Measurements from ENCODE around the gene RNASEH2B. TPM values are rescaled to one million over a fixed set of nuclear protein-coding genes. Genes with fewer than 3 reads are reported as not detected.

RNASEH2B gene
- total and polyA plus RNA-seq, 2 experiments from 2014 or later, result 39.0 to 64.8 TPM

DNA sequence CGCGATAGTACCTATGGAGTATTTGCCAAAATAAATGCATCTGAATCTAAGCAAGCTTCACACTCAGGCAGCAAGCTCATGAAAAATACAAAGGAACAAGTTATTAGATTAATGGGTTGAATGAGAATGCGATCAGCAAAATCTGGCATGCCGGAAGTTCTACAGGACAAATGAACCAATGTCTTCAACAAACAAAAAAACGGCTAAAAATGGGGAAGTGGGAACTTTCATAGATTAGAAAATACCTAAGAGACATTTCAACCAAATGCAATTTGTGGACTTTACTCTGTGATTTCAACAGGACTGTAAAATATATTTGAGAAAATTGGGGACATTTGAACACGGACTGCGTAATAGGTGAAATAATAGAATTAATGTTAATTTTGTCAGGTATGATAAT lies 22.4 kb upstream of the RNASEH2B start (continued):
- TF ChIP-seq, protein P1, sequence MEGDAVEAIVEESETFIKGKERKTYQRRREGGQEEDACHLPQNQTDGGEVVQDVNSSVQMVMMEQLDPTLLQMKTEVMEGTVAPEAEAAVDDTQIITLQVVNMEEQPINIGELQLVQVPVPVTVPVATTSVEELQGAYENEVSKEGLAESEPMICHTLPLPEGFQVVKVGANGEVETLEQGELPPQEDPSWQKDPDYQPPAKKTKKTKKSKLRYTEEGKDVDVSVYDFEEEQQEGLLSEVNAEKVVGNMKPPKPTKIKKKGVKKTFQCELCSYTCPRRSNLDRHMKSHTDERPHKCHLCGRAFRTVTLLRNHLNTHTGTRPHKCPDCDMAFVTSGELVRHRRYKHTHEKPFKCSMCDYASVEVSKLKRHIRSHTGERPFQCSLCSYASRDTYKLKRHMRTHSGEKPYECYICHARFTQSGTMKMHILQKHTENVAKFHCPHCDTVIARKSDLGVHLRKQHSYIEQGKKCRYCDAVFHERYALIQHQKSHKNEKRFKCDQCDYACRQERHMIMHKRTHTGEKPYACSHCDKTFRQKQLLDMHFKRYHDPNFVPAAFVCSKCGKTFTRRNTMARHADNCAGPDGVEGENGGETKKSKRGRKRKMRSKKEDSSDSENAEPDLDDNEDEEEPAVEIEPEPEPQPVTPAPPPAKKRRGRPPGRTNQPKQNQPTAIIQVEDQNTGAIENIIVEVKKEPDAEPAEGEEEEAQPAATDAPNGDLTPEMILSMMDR (conservative IDR thresholded peaks at IDR 0.05; ENCODE audit: low read depth in 2 of 2), result no peak
- TF ChIP-seq NANOG (IDR thresholded peaks at IDR 0.05; ENCODE audit: borderline replicate concordance) (no peak), STAT1 (IDR thresholded peaks at IDR 0.05; ENCODE audit: unreplicated experiment) (no peak), JUNB (IDR thresholded peaks at IDR 0.05; ENCODE audit: unreplicated experiment) (no peak)

DNA sequence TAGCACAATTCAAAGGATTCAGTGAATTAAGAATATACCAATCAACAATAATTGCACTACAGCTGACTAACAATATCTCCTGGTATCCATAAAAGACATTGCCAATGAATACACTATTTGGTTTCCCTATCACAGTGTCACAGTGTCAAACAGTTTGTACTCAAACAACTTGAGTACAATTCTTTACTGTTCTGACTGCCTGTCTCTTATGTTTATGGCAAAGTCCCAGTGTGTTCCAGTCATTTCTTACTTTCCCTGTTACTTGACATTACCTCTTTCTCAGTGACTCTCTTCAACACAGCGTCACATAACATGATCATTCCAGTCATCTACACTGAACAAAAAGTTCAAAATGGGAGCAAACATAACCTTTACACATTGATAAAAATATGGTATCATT lies 21.2 kb upstream of the RNASEH2B start:
- TF ChIP-seq EZH2phosphoT487 (IDR thresholded peaks at IDR 0.05; ENCODE audit: unreplicated experiment), result no peak
- no peak for TF ChIP-seq POLR2AphosphoS5 (IDR thresholded peaks at IDR 0.05; ENCODE audit: low read depth)
- no peak for TF ChIP-seq ZNF331 (CRISPR knock-in tag; IDR thresholded peaks at IDR 0.05; ENCODE audit: low read depth)
- TF ChIP-seq CREB1 (CRISPR knock-in tag; IDR thresholded peaks at IDR 0.05; ENCODE audit: low read depth), result no peak
- no peak for TF ChIP-seq STAT1 (IDR thresholded peaks at IDR 0.05; ENCODE audit: unreplicated experiment)
- TF ChIP-seq JUNB (IDR thresholded peaks at IDR 0.05; ENCODE audit: unreplicated experiment), result no peak
- TF ChIP-seq, protein P1 (conservative IDR thresholded peaks at IDR 0.05; ENCODE audit: low read depth in 2 of 2), result no peak
- TF ChIP-seq NANOG (IDR thresholded peaks at IDR 0.05; ENCODE audit: borderline replicate concordance), result no peak
- ATAC-seq, result no peak
- no peak overlapping the region for H3K27ac ChIP-seq (ENCODE audit: low read depth)
- H3K4me3 ChIP-seq, result no peak overlapping the region
- no peak overlapping the region for H2AFZ ChIP-seq
- Mint-ChIP-seq H3K27ac (no peak overlapping the region), H3K4me1 (peaks cover 20% of the 10 kb centered on the region), H3K9me3 (no peaks in the 10 kb centered on the region), H3K4me3 (no peak overlapping the region), H3K27me3 (ENCODE audit: insufficient read depth, low read depth, poor library complexity) (peaks cover 5% of the 10 kb centered on the region), H3K36me3 (ENCODE audit: low read depth) (no peaks in the 10 kb centered on the region)
- no peaks in the 10 kb centered on the region for H3K27me3 ChIP-seq (ENCODE audit: insufficient read depth)
- no peaks in the 10 kb centered on the region for H3K36me3 ChIP-seq (ENCODE audit: insufficient read depth)
- peaks cover 24% of the 10 kb centered on the region for H3K4me1 ChIP-seq (ENCODE audit: insufficient read depth)
- no peaks in the 10 kb centered on the region for H3K79me2 ChIP-seq (replicated peaks; ENCODE audit: insufficient read depth)
- H3F3A ChIP-seq (replicated peaks; ENCODE audit: low read depth), result peaks cover 4% of the 10 kb centered on the region; the same call in 1 of the 2 replicates
- no peaks in the 10 kb centered on the region for H3K9me2 ChIP-seq (ENCODE audit: insufficient read depth)
- no peak overlapping the region for H3K4me2 ChIP-seq
- H4K20me1 ChIP-seq (replicated peaks; ENCODE audit: insufficient read depth), result no peaks in the 10 kb centered on the region
- no peak for DNase-seq (ENCODE audit: low spot score)

DNA sequence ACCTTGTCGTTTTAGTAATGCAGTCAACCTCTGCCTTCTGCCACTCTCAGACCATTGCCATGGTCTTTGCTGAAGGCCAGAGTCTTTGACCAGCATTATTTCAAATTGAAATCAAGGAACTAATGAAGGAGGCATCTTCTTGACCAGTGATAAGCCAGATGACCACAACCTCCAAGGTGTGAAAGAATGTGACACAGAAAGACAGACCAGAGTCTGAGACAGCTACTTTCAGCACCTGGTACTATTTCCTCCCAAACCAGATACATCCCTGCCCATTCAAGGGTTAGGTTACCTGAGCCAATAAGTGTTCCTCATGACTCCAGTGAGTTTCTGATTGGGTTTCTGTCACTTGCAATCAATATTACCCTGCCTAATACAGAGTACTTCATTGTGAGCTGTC lies 20.3 kb upstream of the RNASEH2B start:
- no peak for ATAC-seq
- no peaks in the 10 kb centered on the region for H3K36me3 Mint-ChIP-seq (ENCODE audit: low read depth)
- Histone ChIP-seq H3F3A (replicated peaks; ENCODE audit: low read depth) (peaks cover 12% of the 10 kb centered on the region; the same call in 1 of the 2 replicates), H3K79me2 (replicated peaks; ENCODE audit: insufficient read depth) (no peaks in the 10 kb centered on the region), H4K20me1 (replicated peaks; ENCODE audit: insufficient read depth) (no peaks in the 10 kb centered on the region), H3K27me3 (ENCODE audit: insufficient read depth) (no peaks in the 10 kb centered on the region), H3K4me1 (ENCODE audit: insufficient read depth) (peaks cover 34% of the 10 kb centered on the region), H3K9me2 (ENCODE audit: insufficient read depth) (no peaks in the 10 kb centered on the region), H3K4me2 (no peak overlapping the region), H3K36me3 (ENCODE audit: insufficient read depth) (no peaks in the 10 kb centered on the region), H3K27ac (ENCODE audit: low read depth) (no peak overlapping the region), H3K4me3 (no peak overlapping the region), H2AFZ (no peak overlapping the region)
- no peak for DNase-seq (ENCODE audit: low spot score)
- peaks cover 29% of the 10 kb centered on the region for H3K4me1 Mint-ChIP-seq
- no peak overlapping the region for H3K4me3 Mint-ChIP-seq
- H3K27ac Mint-ChIP-seq, result no peak overlapping the region
- peaks cover 5% of the 10 kb centered on the region for H3K27me3 Mint-ChIP-seq (ENCODE audit: insufficient read depth, low read depth, poor library complexity)
- H3K9me3 Mint-ChIP-seq, result no peaks in the 10 kb centered on the region
- TF ChIP-seq CREB1 (CRISPR knock-in tag; IDR thresholded peaks at IDR 0.05; ENCODE audit: low read depth), result no peak
- no peak for TF ChIP-seq POLR2AphosphoS5 (IDR thresholded peaks at IDR 0.05; ENCODE audit: low read depth)
- TF ChIP-seq JUNB (IDR thresholded peaks at IDR 0.05; ENCODE audit: unreplicated experiment), result no peak
- no peak for TF ChIP-seq NANOG (IDR thresholded peaks at IDR 0.05; ENCODE audit: borderline replicate concordance)
- TF ChIP-seq, protein P2, sequence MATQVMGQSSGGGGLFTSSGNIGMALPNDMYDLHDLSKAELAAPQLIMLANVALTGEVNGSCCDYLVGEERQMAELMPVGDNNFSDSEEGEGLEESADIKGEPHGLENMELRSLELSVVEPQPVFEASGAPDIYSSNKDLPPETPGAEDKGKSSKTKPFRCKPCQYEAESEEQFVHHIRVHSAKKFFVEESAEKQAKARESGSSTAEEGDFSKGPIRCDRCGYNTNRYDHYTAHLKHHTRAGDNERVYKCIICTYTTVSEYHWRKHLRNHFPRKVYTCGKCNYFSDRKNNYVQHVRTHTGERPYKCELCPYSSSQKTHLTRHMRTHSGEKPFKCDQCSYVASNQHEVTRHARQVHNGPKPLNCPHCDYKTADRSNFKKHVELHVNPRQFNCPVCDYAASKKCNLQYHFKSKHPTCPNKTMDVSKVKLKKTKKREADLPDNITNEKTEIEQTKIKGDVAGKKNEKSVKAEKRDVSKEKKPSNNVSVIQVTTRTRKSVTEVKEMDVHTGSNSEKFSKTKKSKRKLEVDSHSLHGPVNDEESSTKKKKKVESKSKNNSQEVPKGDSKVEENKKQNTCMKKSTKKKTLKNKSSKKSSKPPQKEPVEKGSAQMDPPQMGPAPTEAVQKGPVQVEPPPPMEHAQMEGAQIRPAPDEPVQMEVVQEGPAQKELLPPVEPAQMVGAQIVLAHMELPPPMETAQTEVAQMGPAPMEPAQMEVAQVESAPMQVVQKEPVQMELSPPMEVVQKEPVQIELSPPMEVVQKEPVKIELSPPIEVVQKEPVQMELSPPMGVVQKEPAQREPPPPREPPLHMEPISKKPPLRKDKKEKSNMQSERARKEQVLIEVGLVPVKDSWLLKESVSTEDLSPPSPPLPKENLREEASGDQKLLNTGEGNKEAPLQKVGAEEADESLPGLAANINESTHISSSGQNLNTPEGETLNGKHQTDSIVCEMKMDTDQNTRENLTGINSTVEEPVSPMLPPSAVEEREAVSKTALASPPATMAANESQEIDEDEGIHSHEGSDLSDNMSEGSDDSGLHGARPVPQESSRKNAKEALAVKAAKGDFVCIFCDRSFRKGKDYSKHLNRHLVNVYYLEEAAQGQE (IDR thresholded peaks at IDR 0.05; ENCODE audit: unreplicated experiment), result no peak
- no peak for TF ChIP-seq EZH2 (IDR thresholded peaks at IDR 0.05; ENCODE audit: low read depth, unreplicated experiment)
- TF ChIP-seq, protein P1 (conservative IDR thresholded peaks at IDR 0.05; ENCODE audit: low read depth in 2 of 2), result no peak

Data from GM23338 (cell line).